Urinary bladder (tissue), 4 donors: ENCODE data around the gene TMEM238. TPM values are rescaled to one million over a fixed set of nuclear protein-coding genes. Genes with fewer than 3 reads are reported as not detected.
A peak's percentile ranks its signal among the peaks of the same experiment; 100 is the strongest.

Source experiments
- DNase-seq: peaks from one replicate; pipeline ENCODE4 v3.0.0-alpha.2; 2015; ENCODE audit errors: extremely low spot score
- H3K27ac ChIP-seq: one replicate; pipeline ENCODE4 v1.5.1; 2013; ENCODE audit warnings: low read depth, mild to moderate bottlenecking, moderate library complexity
- H3K36me3 ChIP-seq: one replicate; pipeline ENCODE4 v1.6.1; 2013; ENCODE audit warnings: mild to moderate bottlenecking, moderate library complexity; ENCODE audit not compliant: insufficient read depth
- H3K4me1 ChIP-seq: one replicate; pipeline ENCODE4 v1.6.1; 2013; ENCODE audit warnings: mild to moderate bottlenecking, moderate library complexity; ENCODE audit not compliant: insufficient read depth
- H3K4me3 ChIP-seq: one replicate; pipeline ENCODE4 v1.5.1; 2013; ENCODE audit warnings: low read depth, low read length
- WGBS: extraction: QIAGEN DNeasy Blood & Tissue Kit; methylation state at CpG from one replicate; pipeline ENCODE4 v1.1.7; 2013; 5-methylcytosine and 5-hydroxymethylcytosine counted together
- polyA plus RNA-seq: library from polyadenylated mRNA; stranded (reverse); fragments of 200-250 nt; gene quantifications from one replicate; pipeline ENCODE4 v1.2.3, GENCODE V29; 2013
- total RNA-seq: library from RNA; depleted of rRNA; stranded (reverse); fragments of >200 nt; gene quantifications from one replicate; pipeline ENCODE4 v1.2.3, GENCODE V29; 2014
- donor health status: healthy with polysubstance abuse.
- donor health status: healthy.

Gene TMEM238
- total and polyA plus RNA-seq, 2 donors = 0.43 TPM; not detected in 1

- Histone ChIP-seq H3K27ac (no peak overlapping the region), H3K4me1 (no peaks in the 10 kb centered on the region), H3K36me3 (no peaks in the 10 kb centered on the region), H3K4me3 (no peak overlapping the region)
- 65% methylated on average over 25 of the region's 25 CpGs for WGBS
- no peak for DNase-seq
These were observed 31.4 kb downstream of the TMEM238 start for GRCh38 chr19:55352549-55353145.

- WGBS = 77% methylated on average over 6 of the region's 6 CpGs
- no peak for DNase-seq
- H3K4me1 ChIP-seq = no peaks in the 10 kb centered on the region
- H3K27ac ChIP-seq = no peak overlapping the region
- H3K4me3 ChIP-seq = no peak overlapping the region
- no peaks in the 10 kb centered on the region for H3K36me3 ChIP-seq
These were observed 32.1 kb downstream of the TMEM238 start for GRCh38 chr19:55352040-55352439.

- Histone ChIP-seq H3K27ac (no peak overlapping the region), H3K36me3 (no peaks in the 10 kb centered on the region), H3K4me1 (no peaks in the 10 kb centered on the region), H3K4me3 (no peak overlapping the region)
- no peak for DNase-seq
- 67% methylated on average over 11 of the region's 11 CpGs for WGBS
These were observed 33.3 kb downstream of the TMEM238 start for GRCh38 chr19:55350620-55351315.

GRCh38 chr19:55348317-55349034, 35.6 kb downstream of the TMEM238 start:
- WGBS = 65% methylated on average over 22 of the region's 22 CpGs
- Histone ChIP-seq H3K4me3 (no peak overlapping the region), H3K4me1 (no peaks in the 10 kb centered on the region), H3K36me3 (no peaks in the 10 kb centered on the region), H3K27ac (no peak overlapping the region)
- no peak for DNase-seq

GRCh38 chr19:55347442-55348009, 36.6 kb downstream of the TMEM238 start:
- no peak overlapping the region for H3K27ac ChIP-seq
- no peaks in the 10 kb centered on the region for H3K4me1 ChIP-seq
- H3K4me3 ChIP-seq = no peak overlapping the region
- no peaks in the 10 kb centered on the region for H3K36me3 ChIP-seq
- DNase-seq = no peak
- 80% methylated on average over 10 of the region's 10 CpGs for WGBS

GRCh38 chr19:55346725-55347441, 37.2 kb downstream of the TMEM238 start:
- Histone ChIP-seq H3K27ac (no peak overlapping the region), H3K36me3 (no peaks in the 10 kb centered on the region), H3K4me1 (no peaks in the 10 kb centered on the region), H3K4me3 (no peak overlapping the region)
- no peak for DNase-seq
- 83% methylated on average over 41 of the region's 41 CpGs for WGBS

GRCh38 chr19:55345818-55346724, 38.0 kb downstream of the TMEM238 start:
- H3K4me1 ChIP-seq = no peaks in the 10 kb centered on the region
- WGBS = 81% methylated on average over 43 of the region's 43 CpGs
- no peak overlapping the region for H3K27ac ChIP-seq
- H3K4me3 ChIP-seq = no peak overlapping the region
- no peak for DNase-seq
- H3K36me3 ChIP-seq = no peaks in the 10 kb centered on the region

GRCh38 chr19:55345101-55345817, 38.8 kb downstream of the TMEM238 start:
- H3K4me1 ChIP-seq = no peaks in the 10 kb centered on the region
- no peaks in the 10 kb centered on the region for H3K36me3 ChIP-seq
- H3K4me3 ChIP-seq = no peak overlapping the region
- no peak overlapping the region for H3K27ac ChIP-seq
- no peak for DNase-seq
- WGBS = 88% methylated on average over 22 of the region's 22 CpGs

- WGBS = 77% methylated on average over 9 of the region's 9 CpGs
- no peak for DNase-seq
- Histone ChIP-seq H3K4me3 (no peak overlapping the region), H3K27ac (no peak overlapping the region), H3K4me1 (no peaks in the 10 kb centered on the region), H3K36me3 (no peaks in the 10 kb centered on the region)
These were observed 39.6 kb downstream of the TMEM238 start for GRCh38 chr19:55344444-55344843.

- 82% methylated on average over 50 of the region's 50 CpGs for WGBS
- Histone ChIP-seq H3K27ac (no peak overlapping the region), H3K4me1 (no peaks in the 10 kb centered on the region), H3K36me3 (no peaks in the 10 kb centered on the region), H3K4me3 (no peak overlapping the region)
- DNase-seq = no peak
These were observed 42.2 kb downstream of the TMEM238 start for GRCh38 chr19:55341595-55342531.

GRCh38 chr19:55341171-55341588, 42.9 kb downstream of the TMEM238 start:
- no peaks in the 10 kb centered on the region for H3K36me3 ChIP-seq
- no peak for DNase-seq
- H3K27ac ChIP-seq = no peak overlapping the region
- WGBS = 3% methylated on average over 15 of the region's 15 CpGs
- H3K4me1 ChIP-seq = no peaks in the 10 kb centered on the region
- peak overlapping the region; percentile 75 for H3K4me3 ChIP-seq
